T-helper 1 cell treated with Interleukin-12 subunit alpha and Interleukin-12 subunit beta and Interleukin-4 antibody, amounts not matched to agents 30 ng/mL and 1 ng/mL, for 36 hours (primary cell): ENCODE measurements around the gene IL10. TPM values are rescaled to one million over a fixed set of nuclear protein-coding genes. Genes with fewer than 3 reads are reported as not detected.

Experiments
- intact Hi-C: fragments of 100-400 bp; cut with micrococcal nuclease; formaldehyde crosslinking; loops from one replicate; pipeline ENCODE4 v1.15.1; 2024
- total RNA-seq: library from RNA; stranded (reverse); gene quantifications from 2 replicates; pipeline ENCODE4 v1.2.3, GENCODE V29; 2022

The IL10 gene
- total RNA-seq: 1.5 and 1.7 TPM in 2 replicates

DNA sequence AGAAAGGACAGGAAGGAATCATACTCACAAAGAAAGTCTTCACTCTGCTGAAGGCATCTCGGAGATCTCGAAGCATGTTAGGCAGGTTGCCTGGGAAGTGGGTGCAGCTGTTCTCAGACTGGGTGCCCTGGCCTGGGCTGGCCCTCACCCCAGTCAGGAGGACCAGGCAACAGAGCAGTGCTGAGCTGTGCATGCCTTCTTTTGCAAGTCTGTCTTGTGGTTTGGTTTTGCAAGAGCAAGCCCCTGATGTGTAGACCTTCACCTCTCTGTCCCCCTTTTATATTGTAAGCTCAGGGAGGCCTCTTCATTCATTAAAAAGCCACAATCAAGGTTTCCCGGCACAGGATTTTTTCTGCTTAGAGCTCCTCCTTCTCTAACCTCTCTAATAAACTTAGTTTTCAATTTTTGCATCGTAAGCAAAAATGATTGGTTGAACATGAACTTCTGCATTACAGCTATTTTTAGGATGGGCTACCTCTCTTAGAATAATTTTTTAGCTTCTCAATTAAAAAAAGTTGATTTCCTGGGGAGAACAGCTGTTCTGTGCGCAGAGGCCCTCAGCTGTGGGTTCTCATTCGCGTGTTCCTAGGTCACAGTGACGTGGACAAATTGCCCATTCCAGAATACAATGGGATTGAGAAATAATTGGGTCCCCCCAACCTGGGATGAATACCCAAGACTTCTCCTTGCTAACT lies at the start of gene IL10:
TSS of gene IL10 (minus strand) at position 252 of the 695 bp plus-strand sequence. CDS start at position 193, 59 bp downstream.
- intact Hi-C loops: no loop called here

DNA sequence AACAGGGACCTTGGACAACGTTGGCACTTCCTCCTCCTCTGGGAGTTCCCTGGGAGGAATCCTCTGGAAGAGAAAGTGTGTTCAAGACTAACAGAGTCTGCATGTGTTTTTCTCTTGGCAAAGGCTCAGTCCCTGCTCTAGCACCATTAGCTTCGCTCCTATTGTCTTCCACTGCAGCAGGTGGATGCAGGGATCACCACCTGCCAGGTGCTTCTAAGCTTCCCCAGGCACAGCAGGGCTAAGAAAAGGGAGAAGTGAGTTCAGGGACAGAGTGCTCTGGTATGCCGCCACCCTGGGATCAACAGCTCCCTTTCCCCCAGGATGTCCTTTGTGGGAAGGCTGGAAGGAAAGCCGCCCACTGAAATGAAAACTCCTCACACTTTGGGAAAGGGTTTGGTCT lies 49.2 kb upstream of the IL10 start:
- intact Hi-C loops: no loop called here

DNA sequence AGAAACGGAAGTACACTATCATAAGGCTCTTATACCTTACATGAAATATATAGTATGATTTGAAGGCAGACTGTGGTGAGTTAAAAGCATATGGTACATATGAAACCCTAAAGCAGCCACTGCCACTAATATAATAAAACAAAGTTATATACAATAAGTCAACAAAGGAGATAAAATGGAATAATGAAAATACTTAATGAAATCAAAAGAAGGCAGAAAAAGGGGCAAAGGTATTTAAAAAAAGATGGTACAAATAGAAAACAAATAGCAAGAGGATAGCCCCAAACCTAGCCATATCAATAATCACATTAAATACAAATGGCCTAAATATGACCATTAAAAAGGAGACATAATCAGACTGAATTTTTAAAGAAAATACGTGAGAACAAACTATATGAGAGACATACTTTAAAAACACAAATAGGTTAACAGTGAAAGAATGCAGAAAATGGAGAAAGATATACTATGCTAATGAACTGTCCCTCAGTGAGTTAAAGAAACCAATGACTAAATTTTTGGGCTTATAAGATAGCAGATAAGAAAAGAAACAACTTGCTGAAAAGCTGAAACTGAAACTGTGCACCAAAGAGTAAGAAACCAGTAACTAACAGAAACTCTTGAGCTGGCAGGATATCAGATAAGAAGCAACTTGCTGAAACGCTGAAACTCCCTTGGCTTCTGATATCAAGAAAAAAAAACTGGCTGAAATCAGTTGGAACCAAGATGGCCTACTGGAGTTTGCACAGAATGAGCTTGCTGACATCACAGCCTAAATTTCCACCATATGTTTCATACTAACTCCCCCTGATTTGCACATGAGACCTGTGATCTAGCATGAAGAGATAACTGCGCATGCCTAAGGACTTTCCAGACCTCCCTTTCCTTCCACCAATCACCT lies 44.3 kb upstream of the IL10 start:
- intact Hi-C loops: loop anchor here (1.0 to 5.0 kb wide), 6 partner anchors 13 to 506 kb away; partner anchors contain the start of genes CD55, PFKFB2 and YOD1

DNA sequence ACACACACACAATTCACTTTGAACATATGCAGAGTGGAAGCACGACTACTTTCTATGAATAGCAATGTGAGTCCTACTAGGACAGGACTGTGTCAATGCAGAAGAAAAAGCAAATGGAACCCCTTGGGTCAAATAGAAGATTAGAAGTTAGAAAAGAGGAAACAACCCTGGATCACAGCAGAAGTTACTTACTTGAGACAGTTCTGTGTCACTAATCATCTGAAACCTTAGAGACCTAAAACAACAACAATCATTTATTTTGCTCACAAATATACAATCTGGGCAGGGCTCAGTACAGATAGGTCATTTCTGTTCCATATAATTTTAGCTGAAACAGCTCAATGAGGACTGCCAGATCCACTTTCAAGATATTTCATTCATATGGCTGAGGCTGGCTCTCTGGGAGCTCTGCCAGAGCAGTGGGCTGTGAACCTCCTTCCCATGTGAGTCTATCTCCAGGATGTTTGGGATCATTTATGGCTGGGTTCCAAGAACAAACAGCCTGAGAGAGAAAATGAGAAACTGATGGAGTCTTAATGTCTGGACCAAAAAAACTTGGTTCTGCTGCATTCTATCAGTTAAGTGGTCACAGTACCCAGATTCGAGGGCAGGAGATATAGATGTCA lies 42.5 kb upstream of the IL10 start:
- intact Hi-C loops: loop anchor here (5.0 kb wide), 2 partner anchors 237 to 507 kb away; partner anchors contain the start of genes CD55, PFKFB2 and YOD1

DNA sequence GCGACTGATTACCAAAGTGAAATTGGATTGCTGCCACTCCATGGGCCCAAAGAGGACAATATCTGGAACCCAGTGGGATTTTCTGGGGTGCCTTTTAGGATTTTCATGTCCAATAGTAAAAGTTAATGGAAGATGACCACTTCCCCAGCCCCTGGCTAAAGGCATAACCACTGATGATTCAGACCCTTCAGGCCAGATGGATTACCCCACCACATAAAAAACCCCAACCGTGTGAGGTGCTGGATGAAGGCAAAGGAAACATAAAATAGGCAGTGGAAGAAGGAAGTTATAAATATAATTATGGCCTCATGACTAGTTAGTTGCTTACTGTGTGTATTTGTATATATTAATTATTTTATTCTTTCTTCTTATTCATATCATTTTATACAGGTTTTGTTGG lies 40.2 kb upstream of the IL10 start:
- intact Hi-C loops: no loop called here

DNA sequence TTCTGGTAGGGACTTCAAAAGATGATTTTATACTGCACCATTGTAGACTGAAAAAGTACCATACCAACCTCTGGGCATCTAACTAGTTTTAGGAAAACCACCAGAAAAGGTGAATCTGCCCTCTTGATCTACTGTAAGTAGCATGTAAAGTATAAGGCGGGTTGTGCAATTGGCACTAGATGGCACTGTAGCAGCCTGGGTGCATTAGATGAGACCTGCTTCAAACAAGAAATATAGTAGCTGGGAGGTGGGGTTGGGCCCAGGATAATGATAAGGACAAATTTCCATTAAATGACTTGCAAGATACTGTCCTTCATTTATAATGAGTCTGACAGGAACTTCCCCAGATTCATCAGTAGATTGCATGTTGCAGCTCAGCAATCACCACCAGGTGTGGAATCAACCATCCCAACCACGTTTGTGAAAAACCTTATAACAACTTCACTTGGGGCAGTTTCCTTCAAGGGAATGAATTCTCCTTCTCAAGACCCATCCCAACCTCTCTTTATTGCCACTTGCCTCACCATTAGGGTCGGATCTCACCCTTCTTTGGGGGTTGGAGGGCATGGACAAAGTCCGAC lies 37.3 kb upstream of the IL10 start:
- intact Hi-C loops: loop anchor here (1.0 to 10.0 kb wide), 7 partner anchors 55 to 755 kb away; partner anchors contain the start of genes IL20 and RHEX

DNA sequence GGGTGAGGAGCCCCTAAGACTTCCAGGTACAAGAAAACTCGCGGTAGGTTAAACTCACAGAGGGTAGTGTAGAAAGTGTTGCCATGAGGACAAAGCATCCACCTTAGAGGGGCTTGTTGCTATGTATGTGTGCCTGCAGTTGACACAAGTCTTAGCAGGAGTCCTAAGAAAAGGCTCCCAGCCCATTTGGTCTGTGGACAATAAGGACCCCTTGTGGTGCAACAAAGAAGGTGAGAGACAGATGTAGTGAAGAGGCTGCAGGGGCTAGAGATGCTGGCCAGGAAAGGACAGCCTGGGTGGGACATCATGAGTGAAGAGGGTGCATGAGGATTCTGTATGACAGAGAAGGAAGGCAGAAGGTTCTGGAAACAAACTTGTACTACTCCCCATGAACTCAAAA lies 36.3 kb upstream of the IL10 start:
- intact Hi-C loops: loop anchor here (1.0 to 10.0 kb wide), 11 partner anchors 39 to 754 kb away; partner anchors contain the start of genes IL20 and RHEX

DNA sequence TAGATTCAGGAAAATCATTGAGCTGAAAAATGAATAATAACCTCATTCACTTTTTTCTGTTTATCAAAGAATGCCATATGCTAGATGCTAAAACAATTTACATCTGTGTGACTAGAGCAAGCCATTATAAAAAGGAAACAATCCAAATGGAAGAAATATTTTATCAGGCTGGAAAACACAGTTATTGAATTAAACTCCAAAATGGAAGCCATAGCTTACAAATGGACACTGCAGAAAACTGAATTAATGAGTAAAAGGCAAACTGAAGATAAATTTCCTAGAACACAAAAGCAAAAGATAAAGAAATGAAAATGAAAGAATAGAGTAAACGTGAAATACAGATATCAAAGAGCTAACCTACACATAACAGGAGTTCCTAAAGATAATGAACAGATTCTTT lies 33.1 kb upstream of the IL10 start:
- intact Hi-C loops: loop anchor here (10.0 kb wide), 1 partner anchor 751 kb away; the partner anchor contains the start of gene RHEX

DNA sequence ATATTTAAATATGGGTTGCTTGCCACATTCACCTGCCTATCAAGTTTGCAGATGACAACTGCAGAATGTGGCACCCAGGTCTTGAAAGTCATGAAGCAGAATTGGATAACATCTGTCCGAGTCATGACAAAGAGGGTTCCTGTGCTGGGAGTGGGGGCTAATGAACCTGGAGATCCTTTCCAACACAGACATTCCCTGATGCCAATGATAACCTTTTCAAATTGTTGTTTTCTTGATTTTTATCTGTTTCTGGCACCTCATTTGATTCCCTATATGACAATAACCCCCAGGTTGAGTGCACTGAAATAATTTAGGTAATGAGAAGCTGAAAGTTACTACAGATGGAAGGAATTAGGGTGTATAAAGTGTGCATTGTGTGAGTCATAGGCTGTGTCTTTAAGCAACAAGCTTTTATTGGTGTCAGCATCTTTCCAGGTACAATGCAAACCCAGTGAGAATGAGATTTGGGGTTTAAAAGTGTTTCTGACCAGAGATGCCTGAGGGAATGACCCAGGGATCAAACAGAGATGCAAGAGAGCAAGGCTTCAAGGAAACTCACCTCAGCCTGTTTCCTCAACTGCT lies 32.0 kb upstream of the IL10 start:
- intact Hi-C loops: loop anchor here (5.0 to 10.0 kb wide), 2 partner anchors 518 to 749 kb away; partner anchors contain the start of genes CD55 and RHEX

DNA sequence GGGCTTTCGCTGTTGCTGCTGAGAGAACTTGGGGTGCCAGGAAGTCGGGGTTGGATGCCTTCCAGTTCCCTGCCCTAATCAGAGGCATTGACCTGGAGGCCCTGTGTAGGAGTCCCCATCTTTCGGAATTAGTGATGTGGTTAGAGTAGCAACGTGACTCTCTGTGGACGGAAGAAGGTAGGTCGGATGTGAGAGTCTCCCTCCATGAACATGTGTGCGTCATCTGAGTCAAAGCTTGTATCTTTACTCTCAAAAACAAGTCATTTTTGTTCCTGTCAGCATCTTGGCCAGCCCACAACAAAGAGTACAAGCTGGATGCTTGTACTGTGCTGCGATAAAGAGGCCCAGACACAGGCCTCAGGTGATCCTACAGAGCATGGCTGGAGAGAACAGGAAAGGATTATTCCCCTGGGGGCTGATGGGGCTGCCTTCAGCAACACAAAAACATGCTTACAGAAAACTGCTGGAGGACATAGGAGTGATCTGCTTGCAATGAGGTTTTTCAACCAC lies 31.0 kb upstream of the IL10 start:
- intact Hi-C loops: loop anchor here (1.0 to 10.0 kb wide), 11 partner anchors 12 to 748 kb away; partner anchors contain the start of genes CD55, DYRK3 and RHEX

DNA sequence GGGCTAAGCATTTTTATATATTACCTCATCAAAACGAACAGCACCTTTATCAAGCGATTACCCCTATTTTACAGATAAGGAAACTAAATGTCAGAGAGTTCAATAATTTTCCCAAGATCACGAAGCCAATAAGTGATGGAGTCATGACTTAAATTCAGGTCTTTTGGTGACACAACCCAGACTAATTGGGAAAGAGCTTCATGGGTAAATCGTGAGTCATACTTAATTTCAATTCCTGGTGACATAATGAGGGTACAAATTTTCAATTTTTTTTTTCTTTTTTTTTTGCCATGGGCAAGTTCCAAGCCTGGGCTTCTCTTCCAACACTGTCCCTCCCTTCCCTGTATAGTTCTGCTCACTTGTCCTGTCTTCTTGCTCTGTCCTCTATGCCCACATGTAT lies 30.1 kb upstream of the IL10 start:
- intact Hi-C loops: loop anchor here (2.0 to 10.0 kb wide), 3 partner anchors 194 to 748 kb away; partner anchors contain the start of genes CD55 and RHEX

DNA sequence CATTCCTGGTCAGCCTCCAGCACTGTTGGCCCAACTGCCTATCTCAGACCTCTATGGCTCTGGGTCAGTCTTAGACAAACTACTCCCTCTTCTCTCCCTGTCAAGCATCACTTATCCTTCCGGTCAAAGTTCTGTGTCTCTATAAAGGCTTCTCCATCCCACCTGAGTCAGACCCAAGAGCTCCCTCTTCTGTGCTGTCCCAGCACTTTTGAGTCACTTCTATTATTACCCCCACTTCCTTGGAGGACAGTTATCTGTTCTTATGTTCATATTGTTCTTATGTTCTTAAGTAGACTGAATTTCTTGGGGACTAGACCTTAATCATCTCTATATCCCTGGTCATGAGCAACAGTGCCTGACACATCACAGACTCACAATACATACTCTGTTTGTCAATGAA lies 29.2 kb upstream of the IL10 start:
- intact Hi-C loops: loop anchor here (5.0 to 10.0 kb wide), 2 partner anchors 521 to 747 kb away; partner anchors contain the start of genes CD55 and RHEX

DNA sequence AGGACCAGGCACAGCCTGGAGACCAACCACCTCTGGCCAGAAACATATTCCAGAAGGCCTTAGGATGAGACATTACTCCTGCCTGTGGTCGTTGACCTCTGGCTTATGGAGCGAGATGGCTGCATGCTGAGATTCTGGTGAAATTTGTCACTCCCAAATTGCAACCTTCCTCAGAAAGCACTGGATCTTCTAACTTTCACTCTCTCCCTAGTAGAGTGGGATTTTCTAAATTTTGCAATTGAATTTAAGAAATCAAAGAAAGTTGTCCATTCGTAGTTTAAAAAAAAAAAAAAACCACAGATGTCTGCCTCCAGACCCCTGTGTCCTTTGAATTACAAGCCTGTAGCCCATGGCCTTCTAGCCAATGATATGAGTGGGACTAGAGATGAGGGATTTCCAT lies 28.6 kb upstream of the IL10 start:
- intact Hi-C loops: loop anchor here (5.0 to 10.0 kb wide), 2 partner anchors 521 to 746 kb away; partner anchors contain the start of genes CD55 and RHEX

DNA sequence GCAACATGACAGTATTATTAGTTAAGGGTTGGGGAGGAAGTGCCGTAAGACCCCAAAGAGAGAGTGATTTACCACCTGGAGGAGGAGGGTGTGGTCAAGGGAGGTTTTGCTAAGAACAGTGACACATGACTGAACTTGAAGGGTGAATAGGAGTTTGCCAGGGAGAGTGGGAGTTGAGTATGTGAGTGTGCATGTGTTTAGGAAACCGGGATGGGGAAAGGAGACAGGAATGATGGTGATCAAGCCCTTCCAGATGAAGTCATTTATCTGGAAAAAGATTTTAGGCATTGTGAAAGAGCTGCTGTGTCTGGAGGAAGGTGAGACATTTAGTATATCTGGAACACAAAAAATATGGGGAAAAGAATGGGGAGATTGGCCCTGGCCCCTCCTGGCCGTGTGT lies 28.1 kb upstream of the IL10 start:
- intact Hi-C loops: loop anchor here (5.0 to 10.0 kb wide), 2 partner anchors 522 to 746 kb away; partner anchors contain the start of genes CD55 and RHEX

DNA sequence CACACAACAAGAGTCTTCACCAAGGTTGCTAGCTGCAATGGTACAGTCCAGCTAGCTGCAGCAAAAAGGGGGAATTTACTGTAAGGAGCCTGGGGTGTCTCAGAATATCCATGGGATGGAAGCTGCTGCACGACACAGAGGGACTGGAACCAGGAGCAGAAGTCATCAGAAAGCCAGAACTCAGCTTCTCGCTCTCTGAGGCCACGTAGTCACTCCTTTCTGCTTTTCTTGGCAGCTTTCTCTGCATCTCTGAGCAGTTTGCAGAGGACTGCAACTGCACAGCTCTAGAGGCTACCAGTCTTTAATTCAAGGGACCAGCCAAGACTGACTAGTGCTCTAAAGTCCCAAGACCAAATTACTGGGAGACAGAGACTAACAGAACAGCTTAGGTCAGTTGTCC lies 27.0 kb upstream of the IL10 start:
- intact Hi-C loops: no loop called here

DNA sequence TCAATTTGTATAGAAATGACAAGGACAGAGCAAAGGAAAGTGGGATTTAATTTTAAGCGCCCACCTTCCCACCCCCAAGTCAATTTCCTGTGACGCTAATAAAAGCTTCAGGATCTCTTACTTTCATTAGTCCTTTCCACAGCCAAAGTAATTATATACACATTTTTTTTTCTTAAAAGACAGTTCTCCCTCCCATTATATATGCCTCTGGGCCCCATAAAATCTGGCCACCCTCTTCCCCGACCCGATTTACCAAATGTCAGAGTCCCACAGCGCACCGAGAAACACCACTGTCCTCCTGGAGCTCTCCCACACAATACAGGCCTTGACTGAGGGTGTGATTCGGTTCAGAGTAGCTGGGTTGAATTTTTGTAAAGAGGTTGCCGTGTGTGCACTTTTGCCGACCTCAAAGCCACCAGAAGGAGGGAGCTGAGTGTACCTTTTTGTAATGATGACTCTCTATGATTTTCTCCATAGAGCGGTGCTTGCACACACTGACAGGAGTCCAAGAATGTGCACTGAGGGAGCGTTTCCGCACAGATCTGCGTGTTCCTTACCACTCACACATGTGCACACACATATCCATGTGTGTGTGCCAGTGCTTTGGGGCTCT lies 26.2 kb upstream of the IL10 start:
- intact Hi-C loops: no loop called here

DNA sequence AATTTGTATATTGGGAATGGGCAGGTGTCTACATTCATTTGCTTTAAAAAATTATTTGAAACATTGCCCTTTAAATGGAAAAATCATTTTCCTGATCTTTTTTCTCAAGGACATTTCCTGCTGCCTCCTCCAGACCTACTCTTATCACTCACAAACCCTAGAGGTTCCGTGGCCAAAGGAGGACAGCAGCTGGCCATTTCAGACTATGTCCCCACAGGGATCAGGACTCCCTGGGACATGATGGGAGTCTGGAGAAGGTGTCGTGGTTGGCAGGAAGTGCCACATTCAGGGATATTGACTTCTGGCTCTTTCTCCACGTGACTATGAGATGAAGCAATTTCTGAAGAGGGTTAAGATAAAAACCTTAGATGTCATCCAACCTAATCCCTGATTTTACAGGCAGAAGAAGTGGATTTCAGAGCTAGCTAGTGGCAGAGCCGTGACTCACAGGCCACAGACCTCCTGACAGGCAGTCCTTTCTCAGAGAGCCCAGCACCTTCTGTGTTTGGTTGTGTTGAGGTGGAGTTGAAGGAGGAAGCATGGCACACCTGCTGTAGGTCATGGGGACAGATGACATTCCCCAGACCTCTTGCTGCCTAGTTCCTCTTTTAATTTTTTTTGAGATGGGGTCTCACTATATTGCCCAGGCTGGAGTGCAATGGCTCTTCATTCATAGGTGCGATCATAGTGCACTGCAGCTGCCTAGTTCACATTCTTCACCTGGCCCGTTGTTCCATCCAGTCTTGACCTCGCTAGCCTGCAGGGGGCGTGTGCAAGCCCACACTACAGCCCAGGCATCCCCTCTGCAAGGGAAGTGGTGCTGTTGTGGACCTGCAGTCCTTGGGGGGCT lies 25.5 kb upstream of the IL10 start:
- intact Hi-C loops: no loop called here

DNA sequence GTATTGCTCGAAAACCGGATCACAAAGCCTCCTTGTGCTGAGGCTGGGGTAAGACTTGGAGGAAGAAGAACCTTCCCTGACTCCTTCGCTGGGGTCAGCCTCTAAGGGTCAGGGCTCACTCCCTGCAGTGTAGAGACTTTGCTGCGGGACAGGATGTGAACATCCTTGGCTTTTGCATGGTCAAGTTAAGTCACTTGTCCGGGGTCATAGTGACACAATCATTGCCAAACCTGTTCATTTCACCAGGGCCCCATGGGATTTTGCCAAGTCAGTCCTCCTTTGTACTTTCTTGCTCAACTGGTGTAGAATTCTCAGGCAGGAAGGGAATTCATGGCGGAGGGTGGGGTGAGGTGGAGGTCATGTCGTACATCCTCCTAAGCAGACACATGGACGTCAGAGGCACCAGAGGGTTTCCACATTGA lies 24.7 kb upstream of the IL10 start:
- intact Hi-C loops: no loop called here

DNA sequence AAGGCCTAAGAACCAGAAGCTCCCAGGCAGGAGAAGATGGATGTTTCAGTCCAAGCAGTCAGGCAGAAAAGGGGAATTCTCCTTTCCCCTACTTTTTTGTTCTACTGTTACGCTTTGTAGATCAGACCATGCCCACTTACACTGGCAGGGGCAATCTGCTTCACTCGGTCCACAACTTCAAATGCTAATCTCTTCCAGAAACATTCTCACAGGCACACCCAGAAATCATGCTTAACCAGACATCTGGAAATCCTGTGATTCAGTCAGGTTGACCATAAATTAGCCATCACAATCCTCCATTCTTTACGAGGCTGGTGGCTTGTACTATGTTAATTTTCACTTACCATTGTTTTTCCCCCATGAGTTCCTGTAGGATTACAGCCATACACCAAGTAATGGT lies 23.8 kb upstream of the IL10 start:
- intact Hi-C loops: no loop called here
